GM19238 (cell line): ENCODE results near the gene GARIN3.
"Not testable (repeated sequence)": the region's sequence is repeated elsewhere in the genome, so short reads cannot be mapped to it uniquely, and the experiment has no call there.

ENCODE experiments used
- DNase-seq: peaks from one replicate; pipeline ENCODE4 v3.0.0; 2011; ENCODE audit warnings: low spot score; ENCODE audit not compliant: insufficient read length

Gene GARIN3

DNA sequence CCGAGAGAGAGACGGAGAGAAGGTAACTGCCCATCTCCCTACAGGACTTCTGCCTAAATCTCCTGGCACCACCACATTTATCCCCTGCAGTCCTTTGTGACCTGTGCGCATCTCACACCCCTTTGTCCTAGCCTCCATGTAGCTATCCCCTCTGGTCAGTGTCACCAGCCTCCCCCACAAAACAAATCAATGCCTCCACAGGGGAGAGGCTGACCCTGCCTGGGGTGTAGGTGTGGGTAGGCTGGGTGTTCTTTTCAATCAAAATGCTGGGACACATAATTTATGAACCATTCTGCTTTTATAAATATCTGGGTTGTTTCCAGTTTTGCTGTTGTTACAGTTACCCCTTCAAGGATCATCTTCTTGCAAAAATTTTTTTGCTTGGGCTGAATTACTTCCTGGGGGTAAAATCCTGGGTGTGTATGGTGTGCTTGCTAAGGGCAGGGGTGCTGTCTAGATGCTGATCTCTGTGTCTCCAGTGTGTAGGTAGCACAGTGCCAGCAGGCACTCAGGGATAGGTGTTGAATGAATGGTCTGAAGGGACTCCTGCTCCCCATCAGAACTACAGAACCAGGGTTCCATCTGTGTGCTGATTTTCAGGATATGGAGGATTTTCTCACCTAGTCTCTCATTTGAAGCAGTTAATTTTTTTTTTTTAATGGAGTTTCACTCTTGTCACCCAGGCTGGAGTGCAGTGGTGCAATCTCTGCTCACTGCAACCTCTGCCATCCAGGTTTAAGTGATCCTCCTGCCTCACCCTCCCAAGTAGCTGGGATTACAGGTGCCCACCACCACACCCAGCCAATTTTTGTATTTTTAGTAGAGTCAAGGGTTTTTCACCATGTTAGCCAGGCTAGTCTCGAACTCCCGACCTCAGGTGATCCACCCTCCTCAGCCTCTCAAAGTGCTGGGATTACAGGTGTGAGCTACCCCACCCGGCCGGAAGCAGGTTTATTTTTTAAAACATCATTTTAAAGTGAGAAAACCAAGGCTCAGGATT is at the start of gene GARIN3:
Gene GARIN3, minus strand, starts transcription at position 51 of the 1,000 bp plus-strand sequence. CDS start 96 bp downstream, outside the sequence.
- no peak for DNase-seq

DNA sequence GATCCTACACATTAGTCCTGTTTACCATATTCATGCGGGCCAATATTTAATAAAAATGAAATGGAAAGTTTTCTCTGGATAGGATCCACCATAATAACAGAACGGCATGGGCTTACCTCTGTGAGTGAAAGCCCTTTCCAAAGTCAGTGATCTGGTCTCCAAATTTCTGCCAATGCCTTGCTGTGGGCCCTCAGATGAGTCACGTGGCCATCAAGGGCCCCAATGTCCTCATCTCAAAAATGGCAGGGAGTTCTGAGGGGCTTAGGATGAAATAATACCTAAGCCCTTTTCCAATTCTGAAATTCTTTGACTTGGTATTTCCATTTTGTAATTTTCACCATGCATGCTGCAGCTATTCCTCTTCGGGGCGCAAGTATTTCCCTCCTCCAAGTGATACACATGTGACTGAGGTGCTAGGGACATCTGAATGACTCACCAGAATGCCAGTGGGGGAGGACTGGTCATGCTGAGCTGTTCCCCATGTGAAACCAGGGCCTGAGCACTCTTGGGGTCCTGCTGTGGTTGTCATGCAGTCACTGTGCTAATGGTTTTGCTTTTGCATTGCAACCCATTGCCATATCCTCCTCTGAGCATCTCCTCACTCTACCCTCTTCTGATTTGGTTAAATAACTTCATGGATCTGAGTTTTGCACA is 49.6 kb upstream of the GARIN3 start:
- DNase-seq, result no peak

DNA sequence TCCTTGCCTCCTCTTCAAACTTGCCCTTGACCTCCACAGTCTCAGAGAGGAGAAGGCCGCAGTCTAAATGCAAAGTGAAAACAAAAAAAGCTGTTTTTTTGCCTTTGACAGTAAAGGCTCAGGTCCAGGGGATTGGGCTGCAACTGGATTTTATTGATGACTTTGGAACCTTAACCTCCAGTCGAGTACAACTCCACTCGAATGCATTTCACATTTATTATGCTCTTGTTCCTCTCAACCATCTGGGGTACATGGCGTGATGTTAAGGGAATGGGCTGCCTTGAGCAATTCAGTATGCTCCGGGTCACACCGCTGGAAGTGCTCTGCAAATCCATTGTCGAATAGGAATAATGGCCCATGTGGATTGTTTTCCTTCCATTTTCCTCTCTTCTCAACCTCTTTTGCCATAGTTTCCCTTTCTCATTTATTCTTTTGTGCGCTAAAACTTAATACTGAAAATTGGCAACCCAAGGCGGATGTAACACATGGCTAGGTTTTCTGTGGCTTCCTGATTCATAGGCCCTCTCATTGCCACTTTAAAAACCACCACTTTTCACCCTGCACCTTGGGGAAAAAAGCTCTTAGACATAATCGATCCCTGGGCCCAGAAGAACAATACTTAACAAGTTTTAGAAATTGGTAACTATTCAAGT is 48.9 kb upstream of the GARIN3 start:
- DNase-seq, result no peak

- DNase-seq, result no peak
Measured at GRCh38 chr5:157214415-157214814, 48.4 kb upstream of the GARIN3 start.

DNA sequence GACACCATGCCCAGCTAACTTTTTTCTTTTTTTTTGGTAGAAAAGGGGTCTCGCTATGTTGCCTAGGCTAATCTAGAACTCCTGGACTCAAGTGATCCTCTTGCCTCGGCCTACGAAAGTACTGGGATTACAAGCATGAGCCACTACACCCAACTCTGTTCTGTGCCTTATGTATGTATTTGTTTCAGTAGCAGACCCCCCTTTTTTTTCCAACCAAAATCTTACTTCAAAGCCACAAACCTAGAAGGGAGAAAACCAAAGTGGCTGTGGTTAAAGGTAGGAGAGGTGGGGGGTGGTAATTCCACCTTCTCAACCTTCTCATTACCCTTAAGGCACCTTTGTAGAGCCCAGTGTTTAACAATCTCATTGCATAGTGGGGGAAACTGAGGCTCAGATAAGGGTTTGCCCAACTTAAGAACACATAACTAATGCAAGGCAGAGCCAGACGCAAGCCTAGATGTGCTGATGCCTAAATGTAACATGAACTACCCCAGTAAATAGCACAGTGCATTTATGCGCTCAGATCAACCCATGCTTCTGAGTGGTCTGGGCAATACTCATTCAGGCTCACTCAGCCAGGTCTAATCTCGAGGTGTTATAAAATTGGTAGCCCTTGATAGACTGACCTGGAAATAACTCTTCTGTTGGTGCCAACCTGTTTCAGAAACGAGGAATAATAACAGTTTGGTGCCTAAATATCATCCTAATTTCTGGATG is 47.6 kb upstream of the GARIN3 start:
- no peak for DNase-seq

- DNase-seq, result no peak
Measured at GRCh38 chr5:157212307-157212706, 46.2 kb upstream of the GARIN3 start.

DNA sequence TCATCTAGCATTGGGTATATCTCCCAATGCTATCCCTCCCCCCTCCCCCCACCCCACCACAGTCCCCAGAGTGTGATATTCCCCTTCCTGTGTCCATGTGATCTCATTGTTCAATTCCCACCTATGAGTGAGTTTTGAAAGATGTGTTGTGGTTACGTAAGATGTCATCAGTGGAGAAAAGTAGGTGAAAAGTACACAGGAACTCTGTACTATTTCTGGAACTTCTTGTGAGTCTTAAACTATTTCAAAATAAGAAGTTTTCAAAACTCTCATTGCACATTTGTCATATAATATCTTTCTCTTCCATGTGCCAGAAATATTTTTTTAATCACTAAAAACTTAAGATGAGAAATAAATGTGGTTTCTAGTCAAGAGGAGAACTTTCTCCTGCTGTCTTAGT is 44.6 kb upstream of the GARIN3 start:
- not testable (repeated sequence) for DNase-seq

DNA sequence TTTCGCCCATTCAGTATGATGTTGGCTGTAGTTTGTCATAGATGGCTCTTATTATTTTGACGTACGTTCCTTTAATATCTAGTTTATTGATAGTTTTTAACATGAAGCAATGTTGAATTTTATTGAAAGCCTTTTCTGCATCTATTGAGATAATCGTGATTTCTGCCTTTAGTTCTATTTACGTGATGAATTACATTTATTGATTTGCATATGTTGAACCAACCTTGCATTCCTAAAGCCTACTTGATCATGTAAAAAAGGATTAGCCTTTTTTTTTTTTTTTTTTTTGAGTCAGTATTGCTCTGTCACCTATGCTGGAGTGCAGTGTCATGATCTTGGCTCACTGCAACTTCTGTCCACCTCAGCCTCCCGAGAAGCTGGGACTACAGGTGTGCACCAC is 39.6 kb upstream of the GARIN3 start:
- no peak for DNase-seq

DNA sequence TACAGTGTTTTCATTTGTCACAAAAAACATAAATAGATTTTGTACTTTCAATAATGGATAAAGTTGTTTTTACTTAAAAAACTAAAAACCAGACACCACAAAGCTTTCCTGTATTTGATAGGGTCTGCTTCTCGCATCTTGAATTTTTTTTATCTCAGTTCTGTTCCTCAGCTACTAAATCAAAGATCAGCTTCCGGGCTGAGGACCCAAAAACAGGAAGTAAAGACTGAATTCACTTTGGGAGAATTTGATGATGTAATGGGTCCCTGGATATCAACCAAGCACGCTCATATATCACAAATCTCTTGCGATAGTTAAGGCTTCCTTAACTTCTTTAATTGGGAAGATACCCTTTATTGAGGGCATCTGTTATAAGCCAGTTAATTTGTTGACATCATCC is 38.7 kb upstream of the GARIN3 start:
- no peak for DNase-seq

DNA sequence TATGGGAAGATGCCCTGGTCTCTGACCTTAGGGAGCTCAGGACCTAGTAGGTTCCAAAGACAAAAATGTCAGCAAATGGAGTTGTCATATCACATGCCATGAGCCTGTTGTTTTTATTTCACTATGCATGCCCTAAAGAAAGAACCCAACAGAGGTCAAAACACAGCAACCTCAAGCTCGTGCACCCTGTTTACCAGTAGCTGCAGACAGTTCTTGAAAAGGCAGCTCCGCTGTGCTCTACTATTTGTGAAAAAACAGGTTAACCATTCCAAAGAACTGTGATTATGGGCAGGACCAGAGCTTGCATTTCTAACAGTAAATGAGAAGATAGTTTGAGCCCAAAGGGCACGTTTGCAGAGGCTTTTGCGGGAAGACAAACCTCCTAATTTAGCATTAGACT is 37.4 kb upstream of the GARIN3 start:
- no peak for DNase-seq

GRCh38 chr5:157201857-157202256 is 35.8 kb upstream of the GARIN3 start:
- DNase-seq, result no peak

- no peak for DNase-seq
Measured at GRCh38 chr5:157198277-157198986, 32.4 kb upstream of the GARIN3 start.

DNA sequence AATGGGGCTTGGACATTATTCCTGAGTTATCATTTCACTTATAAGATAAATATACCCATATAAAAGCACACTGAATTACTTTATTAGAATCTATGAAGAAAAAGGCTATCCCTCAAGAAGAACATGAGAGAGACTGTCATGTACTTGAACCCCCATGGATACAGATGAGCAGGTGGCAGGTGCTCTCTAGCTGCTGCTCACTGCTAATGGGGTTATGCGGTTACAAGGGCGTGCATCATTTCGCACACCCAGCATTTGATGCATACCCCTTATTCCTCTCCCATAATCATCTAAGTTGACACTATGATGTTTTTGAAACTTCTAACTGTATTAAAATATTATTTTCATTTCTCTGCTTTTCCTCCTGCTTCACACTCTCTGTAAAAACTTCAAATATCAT is 31.0 kb upstream of the GARIN3 start:
- no peak for DNase-seq

DNA sequence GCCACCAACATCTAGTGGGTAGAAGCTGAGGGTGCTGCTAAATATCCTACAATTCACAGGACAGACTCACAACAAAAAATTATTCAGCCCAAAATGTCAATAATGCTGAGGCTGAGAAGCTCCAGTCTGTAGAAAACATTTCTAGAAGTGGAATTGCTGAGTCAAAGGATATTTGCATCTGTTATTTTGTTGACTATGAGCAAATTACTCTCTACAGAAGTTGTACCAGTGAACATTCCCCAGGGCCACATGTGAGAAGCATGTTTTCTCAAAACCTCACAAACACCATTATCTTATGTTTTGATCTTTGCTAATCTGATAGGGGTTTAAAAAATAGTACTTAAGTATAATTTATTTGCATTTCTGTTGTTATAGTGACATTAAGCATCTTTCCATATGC is 30.0 kb upstream of the GARIN3 start:
- no peak for DNase-seq

DNA sequence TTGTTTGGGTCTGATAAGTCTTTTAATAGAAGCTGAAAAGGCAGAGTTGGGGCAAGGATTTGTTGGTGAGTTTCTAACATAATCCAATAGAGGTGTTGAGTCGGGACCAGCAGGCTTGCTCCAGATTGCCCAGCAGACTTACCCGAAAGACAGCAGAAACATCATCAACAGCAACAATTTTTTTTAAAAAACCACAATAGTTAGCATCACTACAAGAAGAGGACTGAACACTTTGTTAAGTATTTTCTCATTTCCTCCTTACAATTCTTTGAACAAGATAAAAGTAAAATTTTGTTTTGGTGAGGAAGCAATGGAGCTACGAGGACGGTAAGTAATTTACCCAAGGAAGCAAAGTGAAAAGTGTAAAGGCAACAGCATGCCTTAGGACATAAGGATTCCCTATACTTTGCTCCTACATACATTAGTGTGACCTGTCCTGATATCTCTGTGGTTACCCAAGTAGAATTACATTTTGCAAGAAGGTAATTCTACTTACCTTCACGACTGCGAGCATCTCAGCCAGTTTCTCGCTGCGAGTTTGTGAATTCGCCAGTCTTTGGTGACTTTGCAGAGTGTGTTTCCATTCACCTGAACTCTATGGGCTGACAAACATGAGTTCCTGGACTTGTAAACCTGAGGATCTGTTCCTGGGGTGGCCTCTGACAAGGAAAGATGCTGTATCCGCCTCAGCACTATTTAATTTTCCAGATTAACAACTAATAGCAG is 27.8 kb upstream of the GARIN3 start:
- no peak for DNase-seq

DNA sequence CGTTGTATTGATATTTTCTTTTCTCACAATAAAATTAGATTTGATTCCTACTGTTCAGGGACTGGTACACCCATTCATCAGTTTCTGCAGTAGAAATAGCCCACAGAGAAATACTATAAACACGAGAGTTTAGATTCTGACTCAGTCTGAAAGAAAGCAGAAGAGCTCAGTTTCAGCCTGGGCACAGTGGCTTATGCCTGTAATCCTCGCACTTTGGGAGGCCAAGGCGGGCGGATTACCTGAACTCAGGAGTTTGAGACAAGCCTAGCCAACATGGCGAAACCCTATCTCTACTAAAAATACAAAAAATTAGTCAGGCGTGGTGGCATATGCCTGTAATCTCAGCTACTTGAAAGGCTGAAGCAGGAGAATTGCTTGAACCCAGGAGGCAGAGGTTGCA is 23.2 kb upstream of the GARIN3 start:
- no peak for DNase-seq

DNA sequence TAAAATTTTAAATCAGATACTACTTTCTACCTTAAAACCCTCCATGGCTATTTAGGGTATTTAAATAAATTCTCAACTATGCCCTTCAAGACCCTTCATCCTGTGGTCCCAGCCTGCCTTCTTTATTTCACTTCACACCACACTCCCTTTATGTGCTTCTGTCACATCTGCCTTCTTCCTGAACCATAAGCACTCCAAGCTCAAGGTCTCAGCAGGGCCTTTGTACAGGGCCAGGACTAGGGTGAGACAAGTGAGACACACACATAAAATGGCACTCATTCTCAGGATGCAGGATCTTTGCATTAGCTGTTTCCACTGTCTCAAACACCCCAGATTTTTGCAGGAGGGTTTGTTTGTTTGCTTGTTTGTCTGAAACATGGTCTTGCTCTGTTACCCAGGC is 22.2 kb upstream of the GARIN3 start:
- no peak for DNase-seq

GRCh38 chr5:157187046-157187754 is 21.1 kb upstream of the GARIN3 start:
- no peak for DNase-seq

- no peak for DNase-seq
Measured at GRCh38 chr5:157186309-157187045, 20.4 kb upstream of the GARIN3 start.
